Skeletal muscle tissue (tissue), 4 donors: ENCODE results near the gene XAB2. TPM values are rescaled to one million over a fixed set of nuclear protein-coding genes. Genes with fewer than 3 reads are reported as not detected.

Experiments used
- H3K27ac ChIP-seq: one replicate; pipeline ENCODE4 v1.7.0; 2013; ENCODE audit warnings: mild to moderate bottlenecking, low read depth, low read length, inconsistent platforms
- H3K27me3 ChIP-seq, 3 donors: one replicate each; pipeline ENCODE4 v1.7.0; 2013; ENCODE audit warnings: low read length in 3 of 3; ENCODE audit not compliant: control insufficient read depth in 3 of 3, insufficient read depth in 3 of 3
- H3K36me3 ChIP-seq, 3 donors: one replicate each; pipeline ENCODE4 v1.7.0; 2013; ENCODE audit warnings: low read length in 3 of 3; ENCODE audit not compliant: control insufficient read depth in 3 of 3, insufficient read depth in 3 of 3
- H3K4me1 ChIP-seq, 3 donors: one replicate each; pipeline ENCODE4 v1.7.0; 2013; ENCODE audit warnings: low read length in 3 of 3, mild to moderate bottlenecking in 3 of 3; ENCODE audit not compliant: control insufficient read depth in 3 of 3, insufficient read depth in 3 of 3
- H3K4me3 ChIP-seq, 3 donors: one replicate each; pipeline ENCODE4 v1.7.0; 2013; ENCODE audit warnings: low read length in 3 of 3
- H3K9ac ChIP-seq, 3 donors: one replicate each; pipeline ENCODE4 v1.7.0; 2013; ENCODE audit warnings: low read length in 3 of 3, mild to moderate bottlenecking in 3 of 3, moderate library complexity in 2 of 3, low read depth in 1 of 3
- H3K9me3 ChIP-seq, 3 donors: one replicate each; pipeline ENCODE4 v1.7.0; 2013; ENCODE audit warnings: low read length in 3 of 3; ENCODE audit not compliant: control insufficient read depth in 3 of 3
- total RNA-seq: library from RNA; depleted of rRNA; stranded (reverse); fragments of >200 nt; gene quantifications from one replicate; pipeline ENCODE4 v1.2.3, GENCODE V29; 2014
- donor health status: Osteomylitis.

The XAB2 gene
- total RNA-seq, 1 donor from 2014 or later, result 20.4 TPM

- Histone ChIP-seq H3K4me3 (no peak overlapping the region), H3K9ac (no peak overlapping the region), H3K36me3 (no peaks in the 10 kb centered on the region), H3K27ac (no peak overlapping the region), H3K27me3 (no peaks in the 10 kb centered on the region), H3K4me1 (no peaks in the 10 kb centered on the region), H3K9me3 (no peaks in the 10 kb centered on the region)
These were observed 16.8 kb downstream of the XAB2 start for GRCh38 chr19:7612282-7613274.

GRCh38 chr19:7611541-7612279, 17.6 kb downstream of the XAB2 start:
- Histone ChIP-seq H3K9me3 (no peaks in the 10 kb centered on the region), H3K4me3 (no peak overlapping the region), H3K27me3 (peaks cover 0 to 1% (median 0%) of the 10 kb centered on the region in 3 donors), H3K9ac (no peak overlapping the region), H3K4me1 (no peaks in the 10 kb centered on the region), H3K27ac (no peak overlapping the region), H3K36me3 (no peaks in the 10 kb centered on the region)

GRCh38 chr19:7610491-7611240, 18.7 kb downstream of the XAB2 start:
- H3K36me3 ChIP-seq, result no peaks in the 10 kb centered on the region

DNA sequence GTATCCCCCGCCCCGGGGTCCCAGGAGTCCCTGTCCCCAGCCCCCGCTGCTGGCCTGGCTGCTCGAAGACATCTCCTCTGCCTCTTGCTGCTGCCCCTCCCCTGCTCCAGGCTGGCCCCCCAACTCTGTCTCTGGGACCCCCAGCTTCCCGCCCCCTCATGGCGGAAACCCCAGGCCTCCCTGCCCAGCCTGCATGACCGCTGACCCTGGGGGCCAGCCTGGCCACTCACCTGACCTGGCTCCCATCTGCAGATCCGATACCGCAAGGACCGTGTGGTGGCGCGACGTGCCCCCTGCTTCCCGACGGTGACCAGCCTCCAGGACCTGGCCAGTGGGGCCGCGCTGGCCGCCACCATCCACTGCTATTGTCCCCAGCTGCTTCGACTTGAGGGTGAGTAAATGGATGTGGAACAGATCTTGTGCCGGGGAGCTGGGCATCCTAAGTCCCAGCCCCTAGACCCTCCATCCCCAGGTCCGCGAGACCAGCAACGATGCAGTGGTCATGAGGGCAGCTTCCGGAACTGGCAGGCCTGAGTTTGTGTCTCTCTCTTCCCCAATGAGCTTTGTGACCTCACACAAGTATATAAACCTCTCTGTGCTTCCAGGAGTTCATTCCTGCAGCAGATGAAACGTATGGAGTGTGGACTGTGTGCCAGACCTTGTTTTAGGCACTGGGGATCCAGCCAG, 21.3 kb downstream of the XAB2 start:
- H3K4me1 ChIP-seq, result no peaks in the 10 kb centered on the region
- H3K27me3 ChIP-seq, result peaks cover 10 to 14% (median 11%) of the 10 kb centered on the region in 3 donors
- no peaks in the 10 kb centered on the region for H3K9me3 ChIP-seq
- H3K36me3 ChIP-seq, result no peaks in the 10 kb centered on the region
- H3K27ac ChIP-seq, result no peak overlapping the region
- no peak overlapping the region for H3K9ac ChIP-seq
- no peak overlapping the region for H3K4me3 ChIP-seq

More at GRCh38 chr19:7610491-7611240, 18.7 kb downstream of the XAB2 start:
- H3K27me3 ChIP-seq, result peaks cover 0 to 5% (median 0%) of the 10 kb centered on the region in 3 donors
- no peak overlapping the region for H3K27ac ChIP-seq
- H3K9ac ChIP-seq, result no peak overlapping the region
- no peaks in the 10 kb centered on the region for H3K9me3 ChIP-seq
- H3K4me1 ChIP-seq, result no peaks in the 10 kb centered on the region
- no peak overlapping the region for H3K4me3 ChIP-seq

GRCh38 chr19:7607212-7607873, 22.0 kb downstream of the XAB2 start:
- Histone ChIP-seq H3K36me3 (no peaks in the 10 kb centered on the region), H3K27ac (no peak overlapping the region), H3K4me1 (no peaks in the 10 kb centered on the region), H3K4me3 (no peak overlapping the region), H3K9ac (no peak overlapping the region), H3K27me3 (peaks cover 10 to 14% (median 11%) of the 10 kb centered on the region in 3 donors), H3K9me3 (no peaks in the 10 kb centered on the region)

- H3K4me1 ChIP-seq, result no peaks in the 10 kb centered on the region
- no peak overlapping the region for H3K27ac ChIP-seq
- no peaks in the 10 kb centered on the region for H3K9me3 ChIP-seq
- peaks cover 14 to 15% (median 14%) of the 10 kb centered on the region in 3 donors for H3K27me3 ChIP-seq
- no peaks in the 10 kb centered on the region for H3K36me3 ChIP-seq
- H3K4me3 ChIP-seq, result no peak overlapping the region
- no peak overlapping the region for H3K9ac ChIP-seq
These were observed 23.1 kb downstream of the XAB2 start for GRCh38 chr19:7606289-7606688.

DNA sequence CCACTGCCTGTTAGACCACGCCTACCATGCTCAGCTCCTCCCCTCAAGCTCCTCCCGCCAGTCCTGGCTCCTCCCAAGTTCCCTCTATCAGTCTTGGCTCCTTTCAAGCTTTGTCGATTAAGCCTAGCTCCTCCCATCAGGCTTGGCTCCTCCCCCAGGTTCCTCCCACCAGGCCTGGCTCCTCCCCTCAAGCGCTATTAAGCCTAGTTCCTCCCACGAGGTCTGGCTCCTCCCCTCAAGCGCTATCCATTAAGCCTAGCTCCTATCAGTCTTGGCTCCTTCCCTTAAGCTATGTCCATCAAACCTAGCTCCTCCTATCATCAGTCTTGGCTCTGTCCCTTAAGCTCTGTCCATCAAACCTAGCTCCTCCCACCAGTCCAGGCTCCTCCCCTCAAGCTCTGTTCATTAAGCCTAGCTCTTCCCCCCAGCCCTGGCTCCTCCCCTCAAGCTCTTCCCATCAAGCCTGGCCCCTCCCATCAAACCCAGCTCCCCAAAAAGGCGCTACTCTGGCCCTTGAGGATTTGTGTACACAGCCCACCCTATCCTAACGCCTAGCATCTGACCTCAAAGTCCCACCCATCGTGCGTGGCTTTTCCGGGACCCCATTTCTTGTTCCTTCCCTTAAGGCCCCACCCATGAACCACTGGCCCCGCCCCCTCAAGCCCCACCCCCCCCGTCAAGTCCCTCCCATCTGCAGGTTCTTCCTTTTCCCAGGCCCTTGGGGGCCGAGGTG, 23.7 kb downstream of the XAB2 start:
- peaks cover 14 to 17% (median 15%) of the 10 kb centered on the region in 3 donors for H3K27me3 ChIP-seq
- H3K4me3 ChIP-seq, result no peak overlapping the region
- no peak overlapping the region for H3K9ac ChIP-seq
- H3K27ac ChIP-seq, result no peak overlapping the region
- H3K4me1 ChIP-seq, result no peaks in the 10 kb centered on the region
- no peaks in the 10 kb centered on the region for H3K36me3 ChIP-seq
- no peaks in the 10 kb centered on the region for H3K9me3 ChIP-seq

DNA sequence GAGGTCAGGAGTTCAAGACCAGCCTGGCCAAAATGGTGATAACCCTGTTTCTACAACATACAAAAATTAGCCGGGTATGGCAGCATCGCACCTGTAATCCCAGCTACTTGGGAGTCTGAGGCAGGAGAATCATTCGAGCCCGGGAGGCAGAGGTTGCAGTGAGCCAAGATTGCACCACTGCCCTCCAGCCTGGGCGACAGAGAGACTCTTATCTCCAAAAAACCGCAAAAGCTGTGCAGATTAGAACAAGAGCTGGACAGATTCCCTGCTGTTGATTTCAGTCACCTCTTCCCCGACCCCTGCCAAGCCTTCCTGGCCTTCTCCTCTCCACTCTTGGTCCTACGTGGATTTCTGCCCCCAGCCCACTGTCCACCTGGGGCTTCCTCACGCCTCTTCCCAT, 25.4 kb downstream of the XAB2 start:
- H3K27me3 ChIP-seq, result peaks cover 14 to 17% (median 15%) of the 10 kb centered on the region in 3 donors
- H3K9ac ChIP-seq, result no peak overlapping the region
- no peaks in the 10 kb centered on the region for H3K9me3 ChIP-seq
- no peaks in the 10 kb centered on the region for H3K4me1 ChIP-seq
- no peak overlapping the region for H3K27ac ChIP-seq
- H3K4me3 ChIP-seq, result no peak overlapping the region
- H3K36me3 ChIP-seq, result no peaks in the 10 kb centered on the region
